ENCODE results near the gene SYNGR2.
A peak's percentile ranks its signal among the peaks of the same experiment; 100 is the strongest.
"Not testable (repeated sequence)": the region's sequence is repeated elsewhere in the genome, so short reads cannot be mapped to it uniquely, and the experiment has no call there.

The SYNGR2 gene

DNA sequence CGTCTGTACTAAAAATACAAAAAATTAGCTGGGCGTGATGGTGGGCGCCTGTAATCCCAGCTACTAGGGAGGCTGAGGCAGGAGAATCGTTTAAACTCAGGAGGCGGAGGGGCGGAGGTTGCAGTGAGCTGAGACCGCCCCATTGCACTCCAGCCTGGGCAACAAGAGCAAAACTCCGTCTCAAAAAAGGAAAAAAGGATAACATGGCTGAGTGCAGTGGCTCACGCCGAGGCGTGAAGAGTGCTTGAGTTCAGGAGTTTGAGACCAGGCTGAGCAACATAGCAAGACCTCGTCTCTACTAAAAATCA is 28.6 kb upstream of the SYNGR2 start:
- Histone ChIP-seq H3K4me3 (ENCODE audit: control insufficient read depth in 1 of 7, extremely low read depth in 1 of 7, insufficient read depth in 4 of 7, low read depth in 2 of 7, low read length in 6 of 7) (peak overlapping the region in 1 of 7 experiments; percentile 28), H3K4me1 (ENCODE audit: control extremely low read depth in 1 of 4, control insufficient read depth in 4 of 4, insufficient read depth in 4 of 4, low read length in 3 of 4) (peaks cover 6 to 71% (median 67%) of the 10 kb centered on the region in 4 experiments), H3K36me3 (ENCODE audit: control insufficient read depth in 4 of 4, insufficient read depth in 4 of 4, low read length in 3 of 4) (peaks cover 6 to 56% (median 37%) of the 10 kb centered on the region in 4 experiments), H3K27ac (ENCODE audit: insufficient read depth in 1 of 2, low read depth in 1 of 2, low read length in 2 of 2, poor library complexity in 1 of 2, severe bottlenecking in 2 of 2) (peak overlapping the region in 1 of 2 experiments; percentile 34)
- CTCF ChIA-PET: interaction anchor here (1.0 to 10.4 kb wide), 5 partner anchors 9 to 55 kb away, joined by 3 to 122 read pairs (median 4); partner anchors contain the start of gene TMC8
- not testable (repeated sequence) for H3K9me3 ChIP-seq (ENCODE audit: control extremely low read depth in 1 of 5, control insufficient read depth in 4 of 5, insufficient read depth in 2 of 5, low read depth in 1 of 5, low read length in 4 of 5); DNase-seq; H3K27me3 ChIP-seq (replicated peaks in 2 of 5; ENCODE audit: control insufficient read depth in 4 of 5, insufficient read depth in 5 of 5, low read length in 4 of 5)
- POLR2A ChIA-PET: interaction anchor here (0.8 to 1.1 kb wide), 3 partner anchors 10 to 37 kb away, joined by 3 to 6 read pairs (median 6); partner anchors contain the start of gene TMC8
- WGBS (ENCODE audit: insufficient coverage): 88% methylated on average over 12 of the region's 12 CpGs

DNA sequence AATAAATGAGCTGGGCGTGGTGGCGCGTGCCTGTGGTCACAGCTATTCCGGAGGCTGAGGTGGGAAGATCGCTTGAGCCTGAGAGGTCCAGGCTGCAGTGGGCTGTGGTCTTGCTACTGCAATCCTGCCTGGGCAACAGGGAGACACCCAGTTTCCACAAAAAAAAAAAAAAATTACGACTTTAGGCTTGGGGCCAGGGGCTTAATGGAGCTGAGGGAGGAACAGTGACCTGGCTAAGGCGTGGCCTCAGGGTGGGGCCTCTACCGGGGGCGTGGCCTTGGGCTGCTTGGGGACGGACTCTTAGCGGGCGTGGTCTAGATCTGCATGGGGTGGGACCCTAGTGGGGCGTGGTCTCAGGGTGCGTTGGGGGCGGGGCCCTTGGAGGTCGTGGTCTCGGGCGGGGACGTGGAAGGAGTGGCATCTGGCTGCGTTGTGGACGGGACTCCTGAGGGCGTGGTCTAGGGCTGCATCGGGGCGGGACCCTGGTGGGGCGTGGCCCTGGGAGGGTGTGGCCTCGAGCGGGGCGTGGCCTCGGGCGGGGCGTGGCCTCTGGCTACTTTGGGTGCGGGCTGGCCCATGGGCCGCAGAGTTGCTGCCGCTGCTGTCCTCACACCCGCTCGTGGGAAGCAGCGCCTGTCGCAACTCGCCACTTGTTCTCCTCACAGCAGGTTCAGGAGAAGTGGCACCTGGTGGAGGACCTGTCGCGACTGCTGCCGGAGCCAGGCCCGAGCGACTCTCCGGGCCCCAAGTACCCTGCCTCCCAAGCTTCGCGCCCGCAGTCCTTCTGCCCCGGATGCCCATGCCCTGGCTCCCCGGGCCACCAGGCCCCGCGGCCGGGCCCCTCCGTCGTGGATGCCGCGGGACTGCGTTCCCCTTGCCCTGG is 28.0 kb upstream of the SYNGR2 start:
- H3K4me3 ChIP-seq (ENCODE audit: control insufficient read depth in 1 of 7, extremely low read depth in 1 of 7, insufficient read depth in 4 of 7, low read depth in 2 of 7, low read length in 6 of 7): peak overlapping the region in 2 of 7 experiments; percentile 26 to 37
- H3K9me3 ChIP-seq (ENCODE audit: control extremely low read depth in 1 of 5, control insufficient read depth in 4 of 5, insufficient read depth in 2 of 5, low read depth in 1 of 5, low read length in 4 of 5): no peaks in the 10 kb centered on the region
- POLR2A ChIA-PET: interaction anchor here (0.6 to 1.1 kb wide), 4 partner anchors 10 to 78 kb away, joined by 3 to 6 read pairs (median 4); partner anchors contain the start of gene TMC8
- peak overlapping the region in 1 of 2 experiments; percentile 70 for H3K27ac ChIP-seq (ENCODE audit: insufficient read depth in 1 of 2, low read depth in 1 of 2, low read length in 2 of 2, poor library complexity in 1 of 2, severe bottlenecking in 2 of 2)
- DNase-seq: peak; percentile 95 to 98 (median 98)
- H3K27me3 ChIP-seq (replicated peaks in 2 of 5; ENCODE audit: control insufficient read depth in 4 of 5, insufficient read depth in 5 of 5, low read length in 4 of 5): no peaks in the 10 kb centered on the region
- peaks cover 6 to 50% (median 31%) of the 10 kb centered on the region in 4 experiments for H3K36me3 ChIP-seq (ENCODE audit: control insufficient read depth in 4 of 4, insufficient read depth in 4 of 4, low read length in 3 of 4)
- H3K4me1 ChIP-seq (ENCODE audit: control extremely low read depth in 1 of 4, control insufficient read depth in 4 of 4, insufficient read depth in 4 of 4, low read length in 3 of 4): peaks cover 6 to 74% (median 67%) of the 10 kb centered on the region in 4 experiments
- 34% methylated on average over 51 of the region's 58 CpGs for WGBS (ENCODE audit: insufficient coverage)
- CTCF ChIA-PET: interaction anchor here (1.0 to 7.9 kb wide), 4 partner anchors 10 to 55 kb away, joined by 3 to 76 read pairs (median 4); partner anchors contain the start of gene TMC8

- Histone ChIP-seq H3K27me3 (replicated peaks in 2 of 5; ENCODE audit: control insufficient read depth in 4 of 5, insufficient read depth in 5 of 5, low read length in 4 of 5) (no peaks in the 10 kb centered on the region), H3K4me1 (ENCODE audit: control extremely low read depth in 1 of 4, control insufficient read depth in 4 of 4, insufficient read depth in 4 of 4, low read length in 3 of 4) (peaks cover 6 to 74% (median 62%) of the 10 kb centered on the region in 4 experiments), H3K36me3 (ENCODE audit: control insufficient read depth in 4 of 4, insufficient read depth in 4 of 4, low read length in 3 of 4) (peaks cover 0 to 40% (median 23%) of the 10 kb centered on the region in 4 experiments), H3K9me3 (ENCODE audit: control extremely low read depth in 1 of 5, control insufficient read depth in 4 of 5, insufficient read depth in 2 of 5, low read depth in 1 of 5, low read length in 4 of 5) (no peaks in the 10 kb centered on the region), H3K4me3 (ENCODE audit: control insufficient read depth in 1 of 7, extremely low read depth in 1 of 7, insufficient read depth in 4 of 7, low read depth in 2 of 7, low read length in 6 of 7) (no peak overlapping the region), H3K27ac (ENCODE audit: insufficient read depth in 1 of 2, low read depth in 1 of 2, low read length in 2 of 2, poor library complexity in 1 of 2, severe bottlenecking in 2 of 2) (peak overlapping the region in 1 of 2 experiments; percentile 54)
- no peak for DNase-seq
- ChIA-PET CTCF (interaction anchor here (0.6 to 1.6 kb wide), 2 partner anchors 24 to 30 kb away, joined by 3 to 4 read pairs; no protein-coding TSS in a partner anchor), POLR2A (no interaction called here)
- 85% methylated on average over 20 of the region's 20 CpGs for WGBS (ENCODE audit: insufficient coverage)
Observed at GRCh38 chr17:78141437-78142118, 26.8 kb upstream of the SYNGR2 start.

- H3K4me3 ChIP-seq (ENCODE audit: control insufficient read depth in 1 of 7, extremely low read depth in 1 of 7, insufficient read depth in 4 of 7, low read depth in 2 of 7, low read length in 6 of 7): no peak overlapping the region
- H3K9me3 ChIP-seq (ENCODE audit: control extremely low read depth in 1 of 5, control insufficient read depth in 4 of 5, insufficient read depth in 2 of 5, low read depth in 1 of 5, low read length in 4 of 5): no peaks in the 10 kb centered on the region
- peaks cover 0 to 33% (median 16%) of the 10 kb centered on the region in 4 experiments for H3K36me3 ChIP-seq (ENCODE audit: control insufficient read depth in 4 of 4, insufficient read depth in 4 of 4, low read length in 3 of 4)
- 94% methylated on average over 13 of the region's 16 CpGs for WGBS (ENCODE audit: insufficient coverage)
- no peaks in the 10 kb centered on the region for H3K27me3 ChIP-seq (replicated peaks in 2 of 5; ENCODE audit: control insufficient read depth in 4 of 5, insufficient read depth in 5 of 5, low read length in 4 of 5)
- POLR2A ChIA-PET: no interaction called here
- DNase-seq: no peak
- CTCF ChIA-PET: interaction anchor here (0.6 kb wide), 1 partner anchor 31 kb away, joined by 3 read pairs; no protein-coding TSS in a partner anchor
- no peak overlapping the region for H3K27ac ChIP-seq (ENCODE audit: insufficient read depth in 1 of 2, low read depth in 1 of 2, low read length in 2 of 2, poor library complexity in 1 of 2, severe bottlenecking in 2 of 2)
- peaks cover 3 to 70% (median 60%) of the 10 kb centered on the region in 4 experiments for H3K4me1 ChIP-seq (ENCODE audit: control extremely low read depth in 1 of 4, control insufficient read depth in 4 of 4, insufficient read depth in 4 of 4, low read length in 3 of 4)
Observed at GRCh38 chr17:78142119-78142861, 26.1 kb upstream of the SYNGR2 start.

DNA sequence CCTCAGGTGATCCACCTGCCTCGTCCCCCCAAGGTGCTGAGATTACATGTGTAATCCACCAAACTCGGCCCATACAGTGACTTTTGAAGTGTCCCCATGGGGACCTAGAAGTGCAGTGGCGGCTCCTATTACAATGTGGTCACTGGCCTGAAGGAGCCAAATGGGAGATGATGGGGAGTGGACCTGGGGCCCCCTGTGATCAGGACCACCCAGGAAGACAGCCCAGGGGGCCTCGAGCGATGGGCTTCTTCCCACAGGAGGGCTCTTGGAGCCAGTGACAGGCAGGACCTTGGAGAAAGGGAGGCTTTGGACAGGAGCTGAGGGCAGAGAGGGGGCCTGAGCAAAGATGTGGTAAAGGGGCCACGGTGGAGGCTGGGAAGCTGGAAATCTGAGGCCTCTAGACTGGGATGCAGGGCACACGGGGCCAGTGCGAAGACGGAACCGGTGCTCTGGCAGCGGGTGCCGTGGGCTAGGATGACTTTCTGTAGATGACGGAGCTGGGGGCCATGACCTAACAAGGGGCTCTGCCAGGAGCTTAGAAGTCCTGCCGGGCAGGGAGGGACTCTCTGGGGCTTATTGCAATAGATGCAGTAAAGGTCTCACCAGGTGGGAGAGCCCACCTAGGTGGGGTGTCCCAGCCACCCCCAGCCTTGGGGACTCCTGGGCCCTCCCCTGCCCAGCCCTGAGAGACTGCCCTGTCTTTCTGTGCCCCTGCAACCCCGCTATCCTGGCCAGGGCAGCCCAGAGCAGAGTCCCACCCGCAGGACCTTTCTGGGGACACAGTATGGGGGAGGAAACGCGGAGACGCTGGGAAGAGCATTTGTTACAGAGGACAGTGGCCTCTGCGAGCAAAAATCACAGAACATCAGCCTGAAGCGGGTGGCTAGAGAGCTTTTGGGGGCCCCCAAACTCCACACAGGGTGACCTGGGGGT is 24.9 kb upstream of the SYNGR2 start:
- DNase-seq: no peak
- Histone ChIP-seq H3K36me3 (ENCODE audit: control insufficient read depth in 4 of 4, insufficient read depth in 4 of 4, low read length in 3 of 4) (peaks cover 0 to 26% (median 15%) of the 10 kb centered on the region in 4 experiments), H3K27ac (ENCODE audit: insufficient read depth in 1 of 2, low read depth in 1 of 2, low read length in 2 of 2, poor library complexity in 1 of 2, severe bottlenecking in 2 of 2) (peak overlapping the region in 1 of 2 experiments; percentile 38), H3K9me3 (ENCODE audit: control extremely low read depth in 1 of 5, control insufficient read depth in 4 of 5, insufficient read depth in 2 of 5, low read depth in 1 of 5, low read length in 4 of 5) (no peaks in the 10 kb centered on the region), H3K4me3 (ENCODE audit: control insufficient read depth in 1 of 7, extremely low read depth in 1 of 7, insufficient read depth in 4 of 7, low read depth in 2 of 7, low read length in 6 of 7) (no peak overlapping the region), H3K27me3 (replicated peaks in 2 of 5; ENCODE audit: control insufficient read depth in 4 of 5, insufficient read depth in 5 of 5, low read length in 4 of 5) (no peaks in the 10 kb centered on the region), H3K4me1 (ENCODE audit: control extremely low read depth in 1 of 4, control insufficient read depth in 4 of 4, insufficient read depth in 4 of 4, low read length in 3 of 4) (peaks cover 5 to 70% (median 60%) of the 10 kb centered on the region in 4 experiments)
- WGBS (ENCODE audit: insufficient coverage): 91% methylated on average over 20 of the region's 21 CpGs
- ChIA-PET POLR2A (interaction anchor here (0.6 to 1.0 kb wide), 2 partner anchors 10 to 11 kb away, joined by 4 to 5 read pairs; no protein-coding TSS in a partner anchor), CTCF (interaction anchor here (0.9 to 2.6 kb wide), 5 partner anchors 8 to 33 kb away, joined by 3 to 14 read pairs (median 4); no protein-coding TSS in a partner anchor)

Measured in common myeloid progenitor, CD34-positive (primary cell).